SK-N-SH (cell line): ENCODE data around the gene OCIAD2. TPM values are rescaled to one million over a fixed set of nuclear protein-coding genes. Genes with fewer than 3 reads are reported as not detected.

Source experiments
- CTCF ChIA-PET: fragments of 300-600, 350-600 bp; formaldehyde crosslinking; extraction: SDS; loops from one replicate; lab custom pipeline; 2021; lab: Yijun Ruan, JAX
- POLR2A ChIA-PET: fragments of 350-600 bp; sonication (Branson Sonifier 250); formaldehyde crosslinking; extraction: SDS; loops from one replicate; lab custom pipeline; 2020; ENCODE audit warnings: antibody characterized with exemption, inconsistent platforms; lab: Yijun Ruan, JAX
- DNase-seq: peaks from one replicate; pipeline ENCODE4 v3.0.0; 2012
- H2AFZ ChIP-seq: fragments of 200-600 bp; sonication (generic); 2 replicates; pipeline ENCODE4 v1.8.1; 2016; ENCODE audit warnings: antibody characterized with exemption, mild to moderate bottlenecking, low read depth
- H3F3A ChIP-seq: fragments of 200-600 bp; sonication (generic); replicated peaks from 2 replicates; pipeline ENCODE3; 2016; ENCODE audit warnings: antibody characterized with exemption, mild to moderate bottlenecking; ENCODE audit not compliant: insufficient read depth
- H3K27ac ChIP-seq, 2 experiments: fragments of 200-500 bp in 1 of 2; fragments of 200-600 bp in 1 of 2; sonication (Bioruptor generic) in 1 of 2; sonication (generic), shearing (Covaris generic) in 1 of 2; 2 replicates each; pipeline versions ENCODE4 v1.5.1 to v1.6.1; 2014 to 2016; ENCODE audit warnings: low read depth in 2 of 2, inconsistent platforms in 1 of 2, low read length in 1 of 2, mild to moderate bottlenecking in 1 of 2, mixed read lengths in 1 of 2
- H3K27me3 ChIP-seq: fragments of 200-600 bp; sonication (generic), shearing (Covaris generic); 2 replicates; pipeline ENCODE4 v1.6.1; 2016; ENCODE audit warnings: mixed run types; ENCODE audit not compliant: insufficient read depth
- H3K36me3 ChIP-seq, 2 experiments: fragments of 200-500 bp in 1 of 2; fragments of 200-600 bp in 1 of 2; sonication (Bioruptor generic) in 1 of 2; sonication (generic) in 1 of 2; replicated peaks in 1 of 2; 2 replicates each; pipeline versions ENCODE3 to v1.5.1; 2014 to 2016; ENCODE audit warnings: low read length in 1 of 2, mild to moderate bottlenecking in 1 of 2; ENCODE audit not compliant: insufficient read depth in 2 of 2, control insufficient read depth in 1 of 2
- H3K4me1 ChIP-seq, 2 experiments: fragments of 200-500 bp in 1 of 2; fragments of 200-600 bp in 1 of 2; sonication (Bioruptor generic) in 1 of 2; sonication (generic), shearing (Covaris generic) in 1 of 2; 2 replicates each; pipeline versions ENCODE4 v1.5.1 to v1.6.1; 2014 to 2016; ENCODE audit warnings: low read depth in 1 of 2, low read length in 1 of 2, mixed run types in 1 of 2; ENCODE audit not compliant: insufficient read depth in 2 of 2, control insufficient read depth in 1 of 2
- H3K4me2 ChIP-seq: fragments of 200-600 bp; sonication (generic), shearing (Covaris generic); 2 replicates; pipeline ENCODE4 v1.6.1; 2017; ENCODE audit warnings: mixed run types
- H3K4me3 ChIP-seq, 2 experiments: fragments of 200-500 bp in 1 of 2; fragments of 200-600 bp in 1 of 2; sonication (Bioruptor generic) in 1 of 2; sonication (generic), shearing (Covaris generic) in 1 of 2; 2 replicates each; pipeline versions ENCODE4 v1.5.1 to v1.8.1; 2014 to 2016; ENCODE audit warnings: low read depth in 2 of 2, inconsistent platforms in 1 of 2, low read length in 1 of 2, mild to moderate bottlenecking in 1 of 2, mixed read lengths in 1 of 2, moderate library complexity in 1 of 2
- H3K79me2 ChIP-seq: fragments of 200-600 bp; sonication (generic); 2 replicates; pipeline ENCODE4 v1.8.1; 2017; ENCODE audit warnings: mild to moderate bottlenecking; ENCODE audit not compliant: insufficient read depth
- H3K9ac ChIP-seq: fragments of 200-600 bp; sonication (generic); 2 replicates; pipeline ENCODE4 v1.6.1; 2017; ENCODE audit warnings: mixed run types
- H3K9me2 ChIP-seq: fragments of 200-600 bp; sonication (generic); 2 replicates; pipeline ENCODE4 v1.6.1; 2017; ENCODE audit warnings: mixed run types
- H3K9me3 ChIP-seq: fragments of 200-600 bp; sonication (generic); 2 replicates; pipeline ENCODE4 v1.6.1; 2017; ENCODE audit warnings: mixed run types, mild to moderate bottlenecking, moderate library complexity
- H4K20me1 ChIP-seq: fragments of 200-600 bp; sonication (generic); 2 replicates; pipeline ENCODE4 v1.6.1; 2017; ENCODE audit warnings: mild to moderate bottlenecking, mixed run types; ENCODE audit not compliant: insufficient read depth
- CHD2 ChIP-seq: fragments of 150-350 bp; IDR thresholded peaks from 2 replicates; pipeline ENCODE4 v1.6.1; 2018; ENCODE audit warnings: low read length; ENCODE audit not compliant: partially characterized antibody
- EP300 ChIP-seq, 2 experiments: IDR thresholded peaks; 2 replicates each; pipeline versions ENCODE4 v1.4.0 to v1.6.1; 2012; ENCODE audit warnings: borderline replicate concordance in 1 of 2, low read depth in 1 of 2, low read length in 1 of 2
- EZH2phosphoT487 ChIP-seq: fragments of 200-600 bp; sonication (generic); IDR thresholded peaks from 2 replicates; pipeline ENCODE4 v1.6.1; 2017; ENCODE audit warnings: low read depth, mixed run types, mild to moderate bottlenecking, antibody characterized with exemption, moderate library complexity, borderline replicate concordance
- FOSL2 ChIP-seq: IDR thresholded peaks from 2 replicates; pipeline ENCODE4 v1.4.0; 2012; ENCODE audit warnings: low read depth, mild to moderate bottlenecking, moderate library complexity, borderline replicate concordance
- FOXM1 ChIP-seq: IDR thresholded peaks from 2 replicates; pipeline ENCODE4 v1.4.0; 2012; ENCODE audit warnings: low read depth, mild to moderate bottlenecking
- GABPA ChIP-seq: IDR thresholded peaks from 2 replicates; pipeline ENCODE4 v1.4.0; 2012; ENCODE audit warnings: low read depth, mild to moderate bottlenecking
- GATA2 ChIP-seq: sonication (generic); formaldehyde crosslinking; IDR thresholded peaks from 2 replicates; pipeline ENCODE4 v1.5.0; 2020; ENCODE audit warnings: mild to moderate bottlenecking, missing genetic modification reagents
- JUND ChIP-seq: IDR thresholded peaks from 2 replicates; pipeline ENCODE4 v1.4.0; 2012
- MAX ChIP-seq: IDR thresholded peaks from 2 replicates; pipeline ENCODE4 v1.4.0; 2012; ENCODE audit warnings: low read depth
- MEF2A ChIP-seq: IDR thresholded peaks from 2 replicates; pipeline ENCODE4 v1.4.0; 2012; ENCODE audit warnings: low read depth, borderline replicate concordance
- NFIC ChIP-seq: IDR thresholded peaks from 2 replicates; pipeline ENCODE4 v1.4.0; 2012; ENCODE audit warnings: borderline replicate concordance
- NRF1 ChIP-seq: IDR thresholded peaks from 2 replicates; pipeline ENCODE4 v1.6.1; 2012; ENCODE audit warnings: low read depth, mild to moderate bottlenecking, low read length
- PBX3 ChIP-seq: IDR thresholded peaks from 2 replicates; pipeline ENCODE4; 2012
- POLR2AphosphoS5 ChIP-seq: IDR thresholded peaks from 2 replicates; pipeline ENCODE4 v1.6.1; 2012; ENCODE audit warnings: low read depth, low read length
- RAD21 ChIP-seq: IDR thresholded peaks from 2 replicates; pipeline ENCODE4 v1.6.1; 2012; ENCODE audit warnings: mild to moderate bottlenecking, low read length
- REST ChIP-seq: IDR thresholded peaks from 2 replicates; pipeline ENCODE4 v1.6.1; 2012; ENCODE audit warnings: mild to moderate bottlenecking, low read depth, low read length, moderate library complexity
- RFX5 ChIP-seq: IDR thresholded peaks from 2 replicates; pipeline ENCODE4 v1.6.1; 2012; ENCODE audit warnings: mild to moderate bottlenecking, improper control_type of control experiment, low read length
- RXRA ChIP-seq: IDR thresholded peaks from 2 replicates; pipeline ENCODE4 v1.4.0; 2012; ENCODE audit warnings: low read depth, mild to moderate bottlenecking, borderline replicate concordance
- TCF12 ChIP-seq: IDR thresholded peaks from 2 replicates; pipeline ENCODE4 v1.4.0; 2012
- USF1 ChIP-seq: IDR thresholded peaks from 2 replicates; pipeline ENCODE4 v1.4.0; 2012; ENCODE audit warnings: low read depth, borderline replicate concordance
- USF2 ChIP-seq: fragments of 150-350 bp; IDR thresholded peaks from 2 replicates; pipeline ENCODE4 v1.6.1; 2017; ENCODE audit warnings: antibody characterized with exemption, low read length, low read depth, borderline replicate concordance
- YY1 ChIP-seq: IDR thresholded peaks from 2 replicates; pipeline ENCODE4 v1.4.0; 2012; ENCODE audit warnings: low read depth, mild to moderate bottlenecking
- WGBS: methylation state at CpG from one replicate; pipeline ENCODE4 v1.1.6; 2017; ENCODE audit warnings: low lambda C conversion rate; 5-methylcytosine and 5-hydroxymethylcytosine counted together
- polyA plus RNA-seq, 3 experiments: library from polyadenylated mRNA; depleted of rRNA; stranded (reverse); fragments of >200 nt; gene quantifications; 2 replicates each; pipeline ENCODE4 v1.2.3, GENCODE V29; 2012

The OCIAD2 gene
- polyA plus RNA-seq, 1 of the 3 experiments (the other 2 are of a cell fraction), result 387 TPM

- Histone ChIP-seq H3K4me2 (no peak overlapping the region), H3K4me1 (no peaks in the 10 kb centered on the region), H4K20me1 (no peaks in the 10 kb centered on the region), H2AFZ (no peak overlapping the region), H3K9me3 (no peaks in the 10 kb centered on the region), H3K79me2 (no peaks in the 10 kb centered on the region), H3F3A (peaks cover 6% of the 10 kb centered on the region), H3K27me3 (no peaks in the 10 kb centered on the region), H3K9me2 (no peaks in the 10 kb centered on the region), H3K36me3 (peaks cover 24 to 35% of the 10 kb centered on the region in 2 experiments), H3K9ac (no peak overlapping the region), H3K4me3 (no peak overlapping the region), H3K27ac (no peak overlapping the region)
- WGBS, result 74% methylated on average over 4 of the region's 4 CpGs
- POLR2A ChIA-PET, result no interaction called here
- DNase-seq, result no peak
- TF ChIP-seq GATA2 (CRISPR knock-in tag) (no peak), EP300 (IDR thresholded peaks at IDR 0.05; ENCODE audit: borderline replicate concordance in 1 of 2, low read depth in 1 of 2, low read length in 1 of 2) (no peak), RXRA (no peak), NRF1 (no peak), YY1 (no peak), PBX3 (no peak), FOXM1 (no peak), USF2 (no peak), JUND (no peak), RFX5 (no peak), MAX (no peak), RAD21 (no peak), USF1 (no peak)
- CTCF ChIA-PET, result interaction anchor here (0.9 kb wide), 1 partner anchor 13 kb away, joined by 3 read pairs; no protein-coding TSS in a partner anchor
Observed at GRCh38 chr4:48863728-48864127, 42.8 kb downstream of the OCIAD2 start.

GRCh38 chr4:48862661-48863060, 43.9 kb downstream of the OCIAD2 start:
- Histone ChIP-seq H3F3A (peaks cover 6% of the 10 kb centered on the region), H3K9ac (no peak overlapping the region), H4K20me1 (no peaks in the 10 kb centered on the region), H3K27ac (no peak overlapping the region), H3K9me3 (no peaks in the 10 kb centered on the region), H3K4me3 (no peak overlapping the region), H3K4me1 (no peaks in the 10 kb centered on the region), H3K36me3 (peaks cover 25 to 45% of the 10 kb centered on the region in 2 experiments), H3K4me2 (no peak overlapping the region), H3K27me3 (no peaks in the 10 kb centered on the region), H3K79me2 (no peaks in the 10 kb centered on the region), H2AFZ (no peak overlapping the region), H3K9me2 (no peaks in the 10 kb centered on the region)
- 26% methylated on average over 1 of the region's 1 CpG for WGBS
- ChIA-PET POLR2A (no interaction called here), CTCF (no interaction called here)
- no peak for DNase-seq
- TF ChIP-seq RFX5 (no peak), REST (no peak), GABPA (no peak), NFIC (no peak), POLR2AphosphoS5 (no peak), TCF12 (no peak), CHD2 (no peak), PBX3 (no peak), FOSL2 (no peak), EZH2phosphoT487 (no peak), MEF2A (no peak)
